Urinary bladder (tissue), 4 donors: ENCODE results near the gene WFDC12. TPM values are rescaled to one million over a fixed set of nuclear protein-coding genes. Genes with fewer than 3 reads are reported as not detected.

Source experiments
- DNase-seq: peaks from one replicate; pipeline ENCODE4 v3.0.0-alpha.2; 2015; ENCODE audit errors: extremely low spot score
- H3K27ac ChIP-seq: one replicate; pipeline ENCODE4 v1.5.1; 2013; ENCODE audit warnings: low read depth, mild to moderate bottlenecking, moderate library complexity
- H3K36me3 ChIP-seq: one replicate; pipeline ENCODE4 v1.6.1; 2013; ENCODE audit warnings: mild to moderate bottlenecking, moderate library complexity; ENCODE audit not compliant: insufficient read depth
- H3K4me1 ChIP-seq: one replicate; pipeline ENCODE4 v1.6.1; 2013; ENCODE audit warnings: mild to moderate bottlenecking, moderate library complexity; ENCODE audit not compliant: insufficient read depth
- H3K4me3 ChIP-seq: one replicate; pipeline ENCODE4 v1.5.1; 2013; ENCODE audit warnings: low read depth, low read length
- WGBS: extraction: QIAGEN DNeasy Blood & Tissue Kit; methylation state at CpG from one replicate; pipeline ENCODE4 v1.1.7; 2013; 5-methylcytosine and 5-hydroxymethylcytosine counted together
- polyA plus RNA-seq: library from polyadenylated mRNA; stranded (reverse); fragments of 200-250 nt; gene quantifications from one replicate; pipeline ENCODE4 v1.2.3, GENCODE V29; 2013
- total RNA-seq: library from RNA; depleted of rRNA; stranded (reverse); fragments of >200 nt; gene quantifications from one replicate; pipeline ENCODE4 v1.2.3, GENCODE V29; 2014
- donor health status: healthy with polysubstance abuse.
- donor health status: healthy.

The WFDC12 gene
- total and polyA plus RNA-seq, 2 donors, result not detected

DNA sequence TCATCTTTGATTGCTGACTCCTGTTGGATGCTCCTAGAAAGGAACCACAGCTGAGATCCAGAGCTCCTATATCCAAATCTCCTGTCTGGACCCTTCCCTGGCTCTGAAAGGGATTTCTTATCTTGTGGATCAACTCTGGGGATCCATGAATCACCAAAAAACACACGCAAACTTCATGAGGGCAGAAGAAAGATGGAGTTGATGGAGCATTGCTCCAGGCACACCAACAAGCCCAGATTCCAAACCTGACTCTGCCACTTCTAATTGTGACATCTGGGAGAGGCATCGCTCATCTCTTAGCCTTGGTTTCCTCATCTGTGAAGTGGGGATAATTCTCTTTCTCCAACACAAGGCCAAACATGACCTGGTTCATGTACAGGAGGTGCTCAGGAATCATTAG lies 30.1 kb downstream of the WFDC12 start:
- 89% methylated on average over 2 of the region's 2 CpGs for WGBS
- H3K4me1 ChIP-seq, result peaks cover 5% of the 10 kb centered on the region
- H3K4me3 ChIP-seq, result no peak overlapping the region
- H3K36me3 ChIP-seq, result no peaks in the 10 kb centered on the region
- no peak for DNase-seq
- H3K27ac ChIP-seq, result no peak overlapping the region

GRCh38 chr20:45092898-45093297 lies 31.4 kb downstream of the WFDC12 start:
- no peak for DNase-seq
- Histone ChIP-seq H3K27ac (no peak overlapping the region), H3K4me3 (no peak overlapping the region), H3K36me3 (no peaks in the 10 kb centered on the region), H3K4me1 (peaks cover 2% of the 10 kb centered on the region)
- 88% methylated on average over 7 of the region's 7 CpGs for WGBS

- H3K4me1 ChIP-seq, result no peaks in the 10 kb centered on the region
- no peak overlapping the region for H3K27ac ChIP-seq
- H3K4me3 ChIP-seq, result no peak overlapping the region
- DNase-seq, result no peak
- WGBS, result 87% methylated on average over 3 of the region's 3 CpGs
- no peaks in the 10 kb centered on the region for H3K36me3 ChIP-seq
These were observed 32.9 kb downstream of the WFDC12 start for GRCh38 chr20:45091366-45091765.

DNA sequence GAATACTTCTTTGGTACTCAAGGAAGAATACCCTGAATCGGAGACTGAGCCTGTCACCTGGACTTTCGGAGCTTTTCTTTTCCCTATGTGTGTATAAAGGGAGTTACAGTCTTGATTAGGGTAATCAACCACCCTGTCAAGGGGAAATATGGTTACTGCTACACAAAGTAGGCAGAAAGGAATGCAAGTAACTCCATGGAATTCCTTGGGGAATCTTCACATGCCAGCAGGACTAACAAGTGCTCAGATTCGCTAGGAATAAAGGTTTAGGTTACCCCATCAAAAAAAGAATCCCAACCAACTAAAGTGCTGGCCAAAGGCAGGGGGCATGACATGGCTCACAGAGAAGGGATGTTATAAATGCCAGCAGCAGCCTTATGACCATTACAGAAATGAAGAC lies 33.8 kb downstream of the WFDC12 start:
- 92% methylated on average over 3 of the region's 3 CpGs for WGBS
- H3K36me3 ChIP-seq, result no peaks in the 10 kb centered on the region
- H3K27ac ChIP-seq, result no peak overlapping the region
- H3K4me3 ChIP-seq, result no peak overlapping the region
- H3K4me1 ChIP-seq, result no peaks in the 10 kb centered on the region
- DNase-seq, result no peak

DNA sequence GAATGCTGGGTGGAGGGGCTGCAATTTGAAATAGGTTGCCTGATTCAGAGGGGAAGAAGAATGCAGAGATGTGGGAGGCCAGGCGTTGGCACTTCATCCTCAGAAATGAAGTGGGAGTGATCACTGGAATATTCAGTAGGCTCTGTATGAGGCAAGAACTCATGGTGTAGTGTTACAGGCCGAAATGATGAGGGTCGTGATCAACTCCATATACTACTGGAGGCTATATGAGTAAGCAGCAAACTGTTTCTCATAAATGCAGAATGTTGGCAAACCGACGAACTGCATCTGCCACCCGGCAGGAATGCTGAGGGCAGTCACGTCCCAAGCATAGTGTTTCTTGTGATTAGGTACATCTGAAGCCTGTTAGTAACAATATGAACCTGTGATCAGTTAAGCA lies 36.0 kb downstream of the WFDC12 start:
- Histone ChIP-seq H3K36me3 (no peaks in the 10 kb centered on the region), H3K4me3 (no peak overlapping the region), H3K4me1 (no peaks in the 10 kb centered on the region), H3K27ac (no peak overlapping the region)
- WGBS, result 69% methylated on average over 7 of the region's 7 CpGs
- DNase-seq, result no peak

DNA sequence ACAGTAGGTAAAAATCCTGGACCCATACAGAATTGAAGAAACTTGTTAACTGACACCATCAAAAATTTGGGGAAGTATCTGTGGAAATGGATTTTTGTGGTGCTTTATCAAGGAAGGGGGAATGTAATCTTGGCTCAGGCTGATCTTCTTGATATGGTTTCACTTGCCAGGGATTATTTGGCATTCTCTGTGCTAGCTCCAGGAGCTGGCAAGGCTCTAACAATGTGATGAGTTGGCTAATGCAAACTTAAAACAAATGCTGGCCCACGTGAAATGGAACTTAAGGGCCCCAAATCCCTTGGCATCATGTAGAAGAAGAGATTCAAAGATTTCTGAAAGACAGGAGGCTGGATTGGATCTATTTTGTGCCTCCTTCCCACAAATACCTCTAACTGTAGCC lies 36.5 kb downstream of the WFDC12 start:
- Histone ChIP-seq H3K36me3 (no peaks in the 10 kb centered on the region), H3K27ac (no peak overlapping the region), H3K4me3 (no peak overlapping the region), H3K4me1 (no peaks in the 10 kb centered on the region)
- DNase-seq, result no peak
- WGBS, result 50% methylated on average over 1 of the region's 1 CpG

DNA sequence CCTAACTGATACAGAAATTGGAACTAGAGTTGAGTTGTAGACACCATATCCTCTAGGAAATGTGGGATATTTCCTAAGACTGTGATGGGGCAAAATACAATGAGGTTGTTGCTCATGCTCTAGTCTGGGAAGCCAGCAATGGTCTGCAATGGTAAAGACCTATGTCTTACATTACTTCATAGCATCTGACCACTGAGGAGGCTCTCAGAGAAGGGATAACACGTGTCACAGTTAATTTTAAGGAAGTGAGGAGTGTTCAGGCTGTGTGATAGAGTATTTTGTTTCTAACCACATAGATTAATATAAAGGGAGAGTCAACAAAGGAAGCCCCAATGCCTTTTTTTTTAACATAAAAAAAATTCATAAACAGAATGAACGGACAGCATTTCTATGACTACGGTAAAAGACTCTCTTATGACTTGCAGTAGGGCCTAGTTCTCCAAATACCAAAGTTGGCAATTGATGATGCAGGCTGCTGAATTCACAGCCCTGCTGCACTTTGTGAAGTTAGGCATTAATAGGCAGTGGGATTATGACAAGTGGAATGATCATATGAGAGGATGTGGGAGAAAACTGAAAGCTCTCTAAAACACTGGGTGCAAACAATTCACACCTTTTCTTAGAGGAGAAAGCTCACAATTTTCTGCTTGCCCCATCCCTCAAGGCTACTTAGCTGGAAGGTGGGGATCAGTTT lies 37.0 kb downstream of the WFDC12 start:
- Histone ChIP-seq H3K27ac (no peak overlapping the region), H3K4me1 (no peaks in the 10 kb centered on the region), H3K4me3 (no peak overlapping the region), H3K36me3 (no peaks in the 10 kb centered on the region)
- no peak for DNase-seq
- 81% methylated on average over 3 of the region's 3 CpGs for WGBS

- Histone ChIP-seq H3K27ac (no peak overlapping the region), H3K36me3 (no peaks in the 10 kb centered on the region), H3K4me3 (no peak overlapping the region), H3K4me1 (no peaks in the 10 kb centered on the region)
- WGBS, result 91% methylated on average over 1 of the region's 1 CpG
- DNase-seq, result no peak
These were observed 38.4 kb downstream of the WFDC12 start for GRCh38 chr20:45085867-45086266.

DNA sequence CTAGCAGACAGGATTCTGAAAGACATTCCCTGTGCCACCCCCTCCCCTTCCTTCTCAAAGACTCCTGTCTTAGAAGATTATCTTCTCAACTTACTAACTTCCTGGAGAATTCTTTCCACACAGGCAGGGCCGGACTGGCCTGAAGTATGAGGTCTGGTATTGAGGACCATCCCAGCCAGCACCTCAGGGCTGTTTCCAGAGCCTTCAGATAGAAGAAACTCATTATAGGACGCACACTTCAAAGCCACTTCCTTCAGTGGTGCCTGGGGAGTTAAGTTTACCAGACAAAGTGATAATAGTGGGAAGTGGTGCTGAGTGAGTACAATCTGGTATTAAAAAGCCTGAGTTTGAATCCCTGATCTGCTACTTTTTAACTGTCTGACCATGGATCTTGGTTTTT lies 39.0 kb downstream of the WFDC12 start:
- no peak overlapping the region for H3K27ac ChIP-seq
- DNase-seq, result no peak
- H3K4me1 ChIP-seq, result no peaks in the 10 kb centered on the region
- no peaks in the 10 kb centered on the region for H3K36me3 ChIP-seq
- 47% methylated on average over 2 of the region's 2 CpGs for WGBS
- no peak overlapping the region for H3K4me3 ChIP-seq

- no peak overlapping the region for H3K27ac ChIP-seq
- H3K4me1 ChIP-seq, result no peaks in the 10 kb centered on the region
- H3K4me3 ChIP-seq, result no peak overlapping the region
- no peak for DNase-seq
- no peaks in the 10 kb centered on the region for H3K36me3 ChIP-seq
- WGBS, result 95% methylated on average over 1 of the region's 1 CpG
These were observed 41.1 kb downstream of the WFDC12 start for GRCh38 chr20:45083127-45083526.

DNA sequence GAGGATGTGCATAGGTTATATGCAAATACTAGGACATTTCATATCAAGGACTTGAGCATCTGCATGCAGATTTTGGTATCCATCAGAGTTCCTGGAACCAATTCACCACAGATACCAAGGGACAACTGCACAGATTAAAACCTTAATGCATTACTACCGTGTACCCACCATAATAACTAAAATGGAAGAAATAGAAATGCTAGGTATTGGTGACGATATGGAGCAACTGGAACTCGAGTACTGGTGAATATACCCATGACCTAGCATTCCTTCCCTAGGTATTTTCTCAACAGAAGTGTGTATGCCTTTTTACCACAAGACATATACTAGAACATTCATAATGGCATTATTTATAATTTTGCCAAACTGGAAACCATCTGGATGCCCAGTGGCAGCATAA lies 41.8 kb downstream of the WFDC12 start:
- Histone ChIP-seq H3K36me3 (no peaks in the 10 kb centered on the region), H3K4me1 (no peaks in the 10 kb centered on the region), H3K4me3 (no peak overlapping the region), H3K27ac (no peak overlapping the region)
- WGBS, result 99% methylated on average over 3 of the region's 3 CpGs
- no peak for DNase-seq

DNA sequence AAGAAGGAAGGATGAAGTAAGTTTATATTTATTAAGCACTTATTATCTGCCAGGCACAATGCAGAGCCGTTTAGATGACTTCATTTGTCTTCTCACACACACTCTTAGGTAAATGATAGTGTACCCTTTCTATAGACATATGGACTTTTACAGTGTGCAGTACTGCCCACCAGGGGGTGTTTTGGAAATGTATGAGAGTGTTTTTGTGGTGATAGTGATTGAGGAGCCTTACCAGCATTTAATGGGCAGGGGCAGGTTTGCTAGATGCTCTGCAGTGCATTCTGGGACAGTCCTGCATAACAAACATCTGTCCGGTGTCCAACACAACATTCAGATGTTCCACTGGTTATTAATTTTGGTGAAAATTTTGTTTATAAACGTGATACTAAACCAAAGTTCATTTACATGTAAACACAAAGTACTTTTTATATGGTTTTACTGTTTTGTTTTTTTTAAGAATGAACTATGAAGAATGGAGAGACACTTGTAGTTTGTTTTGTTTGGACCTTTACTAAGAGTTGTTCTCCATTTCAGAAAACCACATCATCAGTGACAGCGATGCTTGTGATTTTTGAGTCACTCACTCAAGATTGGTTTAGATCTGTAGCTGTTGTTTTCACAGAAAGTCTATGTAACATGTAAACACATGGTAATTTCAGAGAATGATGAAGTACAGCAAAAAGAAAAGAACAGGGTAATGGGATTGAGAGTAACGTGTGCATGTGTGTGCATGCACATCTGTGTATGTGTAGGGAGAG lies 43.2 kb downstream of the WFDC12 start:
- 78% methylated on average over 5 of the region's 5 CpGs for WGBS

GRCh38 chr20:45077559-45077958 lies 46.7 kb downstream of the WFDC12 start:
- DNase-seq, result no peak
- Histone ChIP-seq H3K4me3 (no peak overlapping the region), H3K36me3 (peaks cover 7% of the 10 kb centered on the region), H3K27ac (no peak overlapping the region), H3K4me1 (no peaks in the 10 kb centered on the region)
- WGBS, result 87% methylated on average over 3 of the region's 3 CpGs

More for the DNA sequence above, 43.2 kb downstream of the WFDC12 start:
- H3K4me3 ChIP-seq, result no peak overlapping the region
- H3K4me1 ChIP-seq, result no peaks in the 10 kb centered on the region
- no peak overlapping the region for H3K27ac ChIP-seq
- no peaks in the 10 kb centered on the region for H3K36me3 ChIP-seq
- DNase-seq, result no peak
